ENCODE results near the gene CADM2.

DNA sequence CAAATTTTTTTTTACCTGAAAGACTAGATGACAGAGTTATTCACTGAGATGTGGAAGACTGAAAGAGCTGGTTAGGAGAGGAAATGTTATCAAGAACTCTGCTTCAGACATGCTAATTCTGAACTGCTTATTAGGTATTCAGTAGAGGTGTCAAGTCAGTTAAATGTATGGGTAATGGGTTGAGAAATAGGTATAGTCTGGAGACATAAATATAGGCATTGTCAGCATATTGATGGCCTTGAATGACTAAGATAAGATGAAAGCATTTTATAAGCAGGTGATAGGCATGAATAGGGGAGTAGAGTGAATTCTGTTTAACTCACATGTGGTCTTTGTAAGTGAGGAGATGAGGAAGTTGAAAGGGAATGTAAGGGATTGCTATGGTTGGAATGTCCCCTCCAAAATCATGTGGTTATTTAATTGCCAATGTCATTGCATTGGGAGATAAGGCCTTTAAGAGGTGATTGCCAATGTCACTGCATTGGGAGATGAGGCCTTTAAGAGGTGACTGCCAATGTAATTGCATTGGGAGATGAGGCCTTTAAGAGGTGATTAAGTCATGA lies 904.2 kb downstream of the CADM2 start:
- TF ChIP-seq, protein P1, sequence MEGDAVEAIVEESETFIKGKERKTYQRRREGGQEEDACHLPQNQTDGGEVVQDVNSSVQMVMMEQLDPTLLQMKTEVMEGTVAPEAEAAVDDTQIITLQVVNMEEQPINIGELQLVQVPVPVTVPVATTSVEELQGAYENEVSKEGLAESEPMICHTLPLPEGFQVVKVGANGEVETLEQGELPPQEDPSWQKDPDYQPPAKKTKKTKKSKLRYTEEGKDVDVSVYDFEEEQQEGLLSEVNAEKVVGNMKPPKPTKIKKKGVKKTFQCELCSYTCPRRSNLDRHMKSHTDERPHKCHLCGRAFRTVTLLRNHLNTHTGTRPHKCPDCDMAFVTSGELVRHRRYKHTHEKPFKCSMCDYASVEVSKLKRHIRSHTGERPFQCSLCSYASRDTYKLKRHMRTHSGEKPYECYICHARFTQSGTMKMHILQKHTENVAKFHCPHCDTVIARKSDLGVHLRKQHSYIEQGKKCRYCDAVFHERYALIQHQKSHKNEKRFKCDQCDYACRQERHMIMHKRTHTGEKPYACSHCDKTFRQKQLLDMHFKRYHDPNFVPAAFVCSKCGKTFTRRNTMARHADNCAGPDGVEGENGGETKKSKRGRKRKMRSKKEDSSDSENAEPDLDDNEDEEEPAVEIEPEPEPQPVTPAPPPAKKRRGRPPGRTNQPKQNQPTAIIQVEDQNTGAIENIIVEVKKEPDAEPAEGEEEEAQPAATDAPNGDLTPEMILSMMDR (IDR thresholded peaks at IDR 0.05), result no peak
- TF ChIP-seq POLR2A (IDR thresholded peaks at IDR 0.05), result no peak
